ENCODE measurements around the gene TBC1D16. TPM values are rescaled to one million over a fixed set of nuclear protein-coding genes. Genes with fewer than 3 reads are reported as not detected.

TBC1D16 gene
- total RNA-seq, 2 experiments from 2014 or later: 0.38 to 0.74 TPM

DNA sequence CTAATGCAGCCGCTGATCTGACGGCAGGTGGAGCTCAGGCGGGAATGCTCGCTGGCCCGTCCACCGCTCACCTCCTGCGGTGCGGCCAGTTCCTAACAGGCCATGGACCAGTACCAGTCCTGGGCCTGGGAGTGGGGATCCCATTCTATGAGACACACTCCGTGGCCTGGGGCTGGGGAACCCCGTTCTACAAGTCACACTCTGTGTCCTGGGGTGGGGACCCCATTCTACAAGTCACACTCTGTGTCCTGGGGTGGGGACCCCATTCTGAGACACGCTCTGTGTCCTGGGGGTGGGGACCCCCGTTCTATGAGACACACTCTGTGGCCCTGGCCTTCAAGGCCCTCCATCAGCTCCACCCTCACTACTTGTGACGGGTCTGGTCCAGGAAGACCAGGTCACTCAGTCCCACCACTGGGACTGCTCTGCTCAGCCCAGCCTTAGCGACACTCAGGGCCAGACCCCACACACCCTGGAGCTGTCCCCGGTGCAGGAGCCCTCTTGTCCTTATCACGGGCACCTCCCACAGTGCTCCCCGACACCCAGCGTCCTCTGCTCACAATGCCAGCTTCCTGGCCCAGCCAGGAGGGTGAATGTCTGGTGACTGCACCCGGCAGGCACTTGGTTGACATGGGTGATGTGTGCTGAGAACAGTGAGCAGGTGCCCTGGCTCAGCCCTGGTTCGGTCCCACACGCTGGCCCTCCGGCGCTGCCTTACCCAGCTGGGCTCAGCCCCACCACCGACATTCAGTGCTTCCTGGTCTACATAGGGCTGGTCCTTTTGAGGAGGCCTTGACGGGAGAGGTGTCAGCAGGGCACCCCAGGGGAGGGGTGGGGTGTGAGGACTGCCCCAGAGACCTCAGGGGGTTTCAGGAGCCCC, 89.1 kb downstream of the TBC1D16 start:
- BruUV-seq (replicated peaks): no TSS peak
- no peak overlapping the region for H3K4me2 ChIP-seq (ENCODE audit: low read length)
- H3K27ac ChIP-seq (ENCODE audit: low read depth, low read length, poor library complexity, severe bottlenecking): no peak overlapping the region
- no peaks in the 10 kb centered on the region for H3K9me2 ChIP-seq (ENCODE audit: insufficient read depth, low read length)
- H4K20me1 ChIP-seq (ENCODE audit: insufficient read depth, low read length): no peaks in the 10 kb centered on the region
- H3K36me3 ChIP-seq (ENCODE audit: insufficient read depth, low read length): no peaks in the 10 kb centered on the region
- POLR2A ChIA-PET: interaction anchor here (0.5 kb wide), 1 partner anchor 19 kb away, joined by 4 read pairs; no protein-coding TSS in a partner anchor
- no peaks in the 10 kb centered on the region for H3K9me3 ChIP-seq (ENCODE audit: low read length)
- H2AFZ ChIP-seq (ENCODE audit: low read length): no peak overlapping the region
- DNase-seq (ENCODE audit: low spot score): no peak
- CTCF ChIA-PET (ENCODE audit: unreplicated experiment): no interaction called here
- no peak for TF ChIP-seq EZH2phosphoT487 (IDR thresholded peaks at IDR 0.05; ENCODE audit: borderline replicate concordance, low read depth, low read length)
- TF ChIP-seq, protein P1, sequence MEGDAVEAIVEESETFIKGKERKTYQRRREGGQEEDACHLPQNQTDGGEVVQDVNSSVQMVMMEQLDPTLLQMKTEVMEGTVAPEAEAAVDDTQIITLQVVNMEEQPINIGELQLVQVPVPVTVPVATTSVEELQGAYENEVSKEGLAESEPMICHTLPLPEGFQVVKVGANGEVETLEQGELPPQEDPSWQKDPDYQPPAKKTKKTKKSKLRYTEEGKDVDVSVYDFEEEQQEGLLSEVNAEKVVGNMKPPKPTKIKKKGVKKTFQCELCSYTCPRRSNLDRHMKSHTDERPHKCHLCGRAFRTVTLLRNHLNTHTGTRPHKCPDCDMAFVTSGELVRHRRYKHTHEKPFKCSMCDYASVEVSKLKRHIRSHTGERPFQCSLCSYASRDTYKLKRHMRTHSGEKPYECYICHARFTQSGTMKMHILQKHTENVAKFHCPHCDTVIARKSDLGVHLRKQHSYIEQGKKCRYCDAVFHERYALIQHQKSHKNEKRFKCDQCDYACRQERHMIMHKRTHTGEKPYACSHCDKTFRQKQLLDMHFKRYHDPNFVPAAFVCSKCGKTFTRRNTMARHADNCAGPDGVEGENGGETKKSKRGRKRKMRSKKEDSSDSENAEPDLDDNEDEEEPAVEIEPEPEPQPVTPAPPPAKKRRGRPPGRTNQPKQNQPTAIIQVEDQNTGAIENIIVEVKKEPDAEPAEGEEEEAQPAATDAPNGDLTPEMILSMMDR (conservative IDR thresholded peaks at IDR 0.05; ENCODE audit: low read length): no peak
- H3K4me3 ChIP-seq (ENCODE audit: low read depth, low read length, poor library complexity, severe bottlenecking): no peak overlapping the region
- intact Hi-C loops (cut with micrococcal nuclease; ENCODE audit: unreplicated experiment): no loop called here
- no peaks in the 10 kb centered on the region for H3K79me2 ChIP-seq (ENCODE audit: insufficient read depth, low read depth, low read length)
- H3K4me1 ChIP-seq (ENCODE audit: insufficient read depth, low read length, poor library complexity, severe bottlenecking): no peaks in the 10 kb centered on the region

DNA sequence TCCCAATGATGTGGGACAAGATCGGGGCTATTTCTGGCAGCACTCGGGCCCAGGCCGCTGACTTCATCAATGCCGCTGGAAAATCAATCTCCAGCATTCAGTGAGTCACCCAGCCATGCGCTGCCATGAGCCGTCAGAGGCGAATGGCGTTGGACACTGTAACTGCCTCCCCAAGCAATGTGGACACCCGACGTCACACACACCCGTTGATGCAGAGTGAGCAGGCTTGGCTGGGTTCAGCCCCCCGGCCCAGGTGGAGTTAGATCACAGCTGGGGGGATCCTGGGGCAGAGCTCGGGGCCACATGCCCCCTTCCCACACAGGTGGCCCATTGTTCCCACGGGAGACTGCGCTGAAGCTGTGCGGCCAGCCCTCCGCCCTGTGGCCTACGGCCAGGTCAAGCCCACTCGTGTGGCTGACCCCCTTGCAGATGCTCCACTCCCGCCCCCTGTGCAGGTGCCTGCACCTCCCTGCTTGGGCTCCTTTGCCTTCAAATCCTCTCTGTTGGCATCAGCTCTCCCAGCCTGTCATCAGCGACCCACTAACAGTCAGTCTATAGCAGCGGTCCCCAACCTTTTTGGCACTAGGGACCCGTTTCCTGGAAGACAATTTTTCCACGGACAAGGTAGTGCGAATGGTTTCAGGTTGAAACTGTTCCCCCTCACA, 89.9 kb downstream of the TBC1D16 start:
- TF ChIP-seq, protein P1 (conservative IDR thresholded peaks at IDR 0.05; ENCODE audit: low read length): no peak
- TF ChIP-seq EZH2phosphoT487 (IDR thresholded peaks at IDR 0.05; ENCODE audit: borderline replicate concordance, low read depth, low read length): no peak
- H3K9me2 ChIP-seq (ENCODE audit: insufficient read depth, low read length): no peaks in the 10 kb centered on the region
- no peak overlapping the region for H2AFZ ChIP-seq (ENCODE audit: low read length)
- no TSS peak for BruUV-seq (replicated peaks)
- H3K4me1 ChIP-seq (ENCODE audit: insufficient read depth, low read length, poor library complexity, severe bottlenecking): no peaks in the 10 kb centered on the region
- intact Hi-C loops (cut with micrococcal nuclease; ENCODE audit: unreplicated experiment): no loop called here
- no peak overlapping the region for H3K27ac ChIP-seq (ENCODE audit: low read depth, low read length, poor library complexity, severe bottlenecking)
- ChIA-PET POLR2A (no interaction called here), CTCF (ENCODE audit: unreplicated experiment) (no interaction called here)
- H4K20me1 ChIP-seq (ENCODE audit: insufficient read depth, low read length): no peaks in the 10 kb centered on the region
- H3K4me3 ChIP-seq (ENCODE audit: low read depth, low read length, poor library complexity, severe bottlenecking): no peak overlapping the region
- no peaks in the 10 kb centered on the region for H3K9me3 ChIP-seq (ENCODE audit: low read length)
- no peaks in the 10 kb centered on the region for H3K79me2 ChIP-seq (ENCODE audit: insufficient read depth, low read depth, low read length)
- no peak for DNase-seq (ENCODE audit: low spot score)
- no peak overlapping the region for H3K4me2 ChIP-seq (ENCODE audit: low read length)
- no peaks in the 10 kb centered on the region for H3K36me3 ChIP-seq (ENCODE audit: insufficient read depth, low read length)

Measured in OCI-LY7 (cell line).